Measurements from ENCODE around the gene YY1. TPM values are rescaled to one million over a fixed set of nuclear protein-coding genes. Genes with fewer than 3 reads are reported as not detected.

YY1 gene
- polyA plus RNA-seq, 3 donors = 13.3 to 35.2 (median 15.7) TPM

DNA sequence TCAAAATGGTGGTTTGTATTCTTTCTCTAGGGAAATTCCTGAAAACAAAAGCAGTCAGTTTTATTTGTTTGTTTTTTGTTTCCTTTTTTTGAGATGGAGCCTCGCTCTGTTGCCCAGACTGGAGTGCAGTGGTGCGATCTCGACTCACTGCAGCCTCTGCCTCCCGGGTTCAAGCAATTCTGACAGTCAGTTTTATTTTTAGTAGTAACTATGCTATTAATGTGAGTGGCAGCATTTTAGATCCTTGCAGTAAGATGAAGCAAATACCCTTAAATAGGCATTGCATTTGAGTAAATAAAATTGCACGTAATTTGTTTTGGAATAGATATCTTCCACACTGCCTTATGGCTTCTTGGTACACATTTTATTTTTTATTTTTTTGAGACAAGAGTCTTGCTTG lies 23.6 kb downstream of the YY1 start:
- H3K9me3 ChIP-seq (replicated peaks in 1 of 2; ENCODE audit: control insufficient read depth in 1 of 2, insufficient read depth in 1 of 2, low read length in 2 of 2) = no peaks in the 10 kb centered on the region
- no peak for DNase-seq
- H3K4me3 ChIP-seq (replicated peaks in 1 of 3; ENCODE audit: low read depth in 2 of 3, low read length in 3 of 3) = no peak overlapping the region
- no peak overlapping the region for H3K9ac ChIP-seq (ENCODE audit: insufficient read depth, low read length, poor library complexity, severe bottlenecking)
- no peaks in the 10 kb centered on the region for H3K27me3 ChIP-seq (ENCODE audit: control insufficient read depth in 2 of 2, insufficient read depth in 2 of 2, low read length in 2 of 2)
- TF ChIP-seq CTCF (IDR thresholded peaks at IDR 0.05) = no peak
- peaks cover 99% of the 10 kb centered on the region for H4K20me1 ChIP-seq (ENCODE audit: insufficient read depth, low read length)
- peaks cover 23% of the 10 kb centered on the region for H3K4me1 Mint-ChIP-seq
- peaks cover 35 to 58% of the 10 kb centered on the region in 2 donors for H3K36me3 Mint-ChIP-seq
- H3K4me3 Mint-ChIP-seq = no peak overlapping the region
- intact Hi-C loops (cut with micrococcal nuclease) = loop anchor here in 1 of 2 donors (10.0 kb wide), 1 partner anchor 362 kb away; no protein-coding TSS in a partner anchor
- peaks cover 0 to 6% of the 10 kb centered on the region in 2 donors for H3K4me1 ChIP-seq (ENCODE audit: control insufficient read depth in 1 of 2, insufficient read depth in 2 of 2, low read length in 2 of 2)
- no peak overlapping the region for H2AFZ ChIP-seq (ENCODE audit: insufficient read depth, low read depth, low read length, poor library complexity, severe bottlenecking)
- H3K79me2 ChIP-seq (ENCODE audit: insufficient read depth, low read length) = peaks cover 100% of the 10 kb centered on the region
- peaks cover 36 to 56% of the 10 kb centered on the region in 2 donors for H3K36me3 ChIP-seq (replicated peaks in 1 of 2; ENCODE audit: control insufficient read depth in 1 of 2, insufficient read depth in 2 of 2, low read length in 2 of 2)
- H3K27ac ChIP-seq (ENCODE audit: low read depth in 1 of 2, low read length in 2 of 2) = no peak overlapping the region
- H3K9me3 Mint-ChIP-seq = no peaks in the 10 kb centered on the region
- no CpG with 5 or more reads among the region's 5 CpGs for WGBS (ENCODE audit: insufficient coverage)
- H3K27ac Mint-ChIP-seq = peak overlapping the region in 2 of 7 donors; percentile 2 to 63
- H3K4me2 ChIP-seq (replicated peaks; ENCODE audit: extremely low read depth, low read length, poor library complexity, severe bottlenecking) = no peak overlapping the region
- H3K27me3 Mint-ChIP-seq (ENCODE audit: low read depth in 3 of 3) = no peaks in the 10 kb centered on the region

GRCh38 chr14:100263141-100263540 lies 24.2 kb downstream of the YY1 start:
- Histone ChIP-seq H3K9me3 (replicated peaks in 1 of 2; ENCODE audit: control insufficient read depth in 1 of 2, insufficient read depth in 1 of 2, low read length in 2 of 2) (no peaks in the 10 kb centered on the region), H3K27ac (ENCODE audit: low read depth in 1 of 2, low read length in 2 of 2) (no peak overlapping the region), H3K4me3 (replicated peaks in 1 of 3; ENCODE audit: low read depth in 2 of 3, low read length in 3 of 3) (no peak overlapping the region), H3K36me3 (replicated peaks in 1 of 2; ENCODE audit: control insufficient read depth in 1 of 2, insufficient read depth in 2 of 2, low read length in 2 of 2) (peaks cover 37 to 62% of the 10 kb centered on the region in 2 donors), H3K4me1 (ENCODE audit: control insufficient read depth in 1 of 2, insufficient read depth in 2 of 2, low read length in 2 of 2) (no peaks in the 10 kb centered on the region), H2AFZ (ENCODE audit: insufficient read depth, low read depth, low read length, poor library complexity, severe bottlenecking) (no peak overlapping the region), H3K27me3 (ENCODE audit: control insufficient read depth in 2 of 2, insufficient read depth in 2 of 2, low read length in 2 of 2) (no peaks in the 10 kb centered on the region), H3K79me2 (ENCODE audit: insufficient read depth, low read length) (peaks cover 100% of the 10 kb centered on the region), H3K9ac (ENCODE audit: insufficient read depth, low read length, poor library complexity, severe bottlenecking) (no peak overlapping the region), H3K4me2 (replicated peaks; ENCODE audit: extremely low read depth, low read length, poor library complexity, severe bottlenecking) (no peak overlapping the region), H4K20me1 (ENCODE audit: insufficient read depth, low read length) (peaks cover 99% of the 10 kb centered on the region)
- Mint-ChIP-seq H3K36me3 (peaks cover 35 to 64% of the 10 kb centered on the region in 2 donors), H3K4me1 (peaks cover 20% of the 10 kb centered on the region), H3K27ac (peak overlapping the region in 2 of 7 donors; percentile 2 to 50), H3K9me3 (no peaks in the 10 kb centered on the region), H3K4me3 (no peak overlapping the region), H3K27me3 (ENCODE audit: low read depth in 3 of 3) (no peaks in the 10 kb centered on the region)
- no peak for DNase-seq
- intact Hi-C loops (cut with micrococcal nuclease) = loop anchor here in 1 of 2 donors (10.0 kb wide), 1 partner anchor 362 kb away; no protein-coding TSS in a partner anchor
- 90% methylated on average over 3 of the region's 3 CpGs for WGBS (ENCODE audit: insufficient coverage)
- no peak for TF ChIP-seq CTCF (IDR thresholded peaks at IDR 0.05)

Measured in CD14-positive monocyte (primary cell).